Endothelial cell of umbilical vein (primary cell): ENCODE data around the gene CNGB1. TPM values are rescaled to one million over a fixed set of nuclear protein-coding genes. Genes with fewer than 3 reads are reported as not detected.

Experiments
- BruUV-seq: library from RNA; stranded (reverse); fragments of 400-500 nt; replicated peaks from 2 replicates; lab custom pipeline; 2021; lab: Mats Ljungman, UMichigan
- CTCF ChIA-PET: fragments of 300-600, 350-600 bp; sonication (Branson Sonifier 250); formaldehyde crosslinking; loops from one replicate; lab custom pipeline; 2021; ENCODE audit warnings: antibody characterized with exemption, inconsistent platforms; lab: Charles Lee
- POLR2A ChIA-PET: fragments of 300-600, 350-600 bp; sonication (Branson Sonifier 250); formaldehyde crosslinking; loops from one replicate; lab custom pipeline; 2021; ENCODE audit warnings: antibody characterized with exemption, inconsistent platforms; lab: Charles Lee
- DNase-seq: peaks from one replicate; pipeline ENCODE4 v3.0.0-alpha.2; 2011; ENCODE audit warnings: low read depth, low spot score
- FAIRE-seq: peaks from 2 replicates; lab custom pipeline; 2011; peaks lifted over from hg19 to GRCh38; lab: Jason Lieb, UNC
- H2AFZ ChIP-seq: 2 replicates; pipeline ENCODE4 v1.6.0; 2012; ENCODE audit warnings: low read depth, low read length, control low read depth, inconsistent platforms
- H3K27ac ChIP-seq: 2 replicates; pipeline ENCODE4 v1.5.1; 2011; ENCODE audit warnings: low read depth, mild to moderate bottlenecking, control low read depth, low read length, moderate library complexity; ENCODE audit not compliant: insufficient read depth
- H3K27me3 ChIP-seq, 2 experiments: 2 replicates each; pipeline versions ENCODE4 v1.6.0 to v1.6.1; 2011; ENCODE audit warnings: low read length in 2 of 2, mixed read lengths in 1 of 2; ENCODE audit not compliant: control insufficient read depth in 2 of 2, insufficient read depth in 2 of 2
- H3K36me3 ChIP-seq, 2 experiments: 2 replicates in 1 of 2; 3 replicates in 1 of 2; pipeline ENCODE4 v1.5.1; 2011; ENCODE audit warnings: low read length in 2 of 2, mild to moderate bottlenecking in 1 of 2, moderate library complexity in 1 of 2; ENCODE audit not compliant: control insufficient read depth in 2 of 2, insufficient read depth in 2 of 2; ENCODE audit errors: extremely low read depth in 1 of 2
- H3K4me1 ChIP-seq: 3 replicates; pipeline ENCODE4 v1.5.1; 2011; ENCODE audit warnings: mild to moderate bottlenecking, low read length; ENCODE audit not compliant: control insufficient read depth, insufficient read depth; ENCODE audit errors: extremely low read depth
- H3K4me2 ChIP-seq: 2 replicates; pipeline ENCODE4 v1.6.1; 2011; ENCODE audit warnings: low read length, control low read depth, mixed read lengths; ENCODE audit not compliant: insufficient read depth
- H3K4me3 ChIP-seq, 3 experiments: fragments of 200-600 bp in 1 of 3; sonication (generic), shearing (Covaris generic) in 1 of 3; replicated peaks in 1 of 3; 2 replicates each; pipeline ENCODE4 v1.5.1; 2011 to 2016; ENCODE audit warnings: control low read depth in 3 of 3, low read length in 3 of 3, mild to moderate bottlenecking in 2 of 3, inconsistent platforms in 1 of 3, low read depth in 1 of 3, moderate library complexity in 1 of 3; ENCODE audit not compliant: insufficient read depth in 1 of 3
- H3K79me2 ChIP-seq: 2 replicates; pipeline ENCODE4 v1.6.0; 2012; ENCODE audit warnings: low read length, inconsistent platforms; ENCODE audit not compliant: control insufficient read depth, insufficient read depth
- H3K9ac ChIP-seq: replicated peaks from 2 replicates; pipeline ENCODE3; 2011; ENCODE audit warnings: low read length, control low read depth; ENCODE audit not compliant: insufficient read depth; ENCODE audit errors: extremely low read depth
- H3K9me1 ChIP-seq: replicated peaks from 3 replicates; pipeline ENCODE4 v1.6.0; 2011; ENCODE audit warnings: mild to moderate bottlenecking, low read length; ENCODE audit not compliant: control insufficient read depth, insufficient read depth; ENCODE audit errors: extremely low read depth
- H3K9me3 ChIP-seq: replicated peaks from 2 replicates; pipeline ENCODE4 v1.5.1; 2012; ENCODE audit warnings: low read length, inconsistent platforms; ENCODE audit not compliant: control insufficient read depth, insufficient read depth
- H4K20me1 ChIP-seq: replicated peaks from 2 replicates; pipeline ENCODE3; 2011; ENCODE audit warnings: mild to moderate bottlenecking, low read length; ENCODE audit not compliant: control insufficient read depth, insufficient read depth; ENCODE audit errors: extremely low read depth
- EZH2 ChIP-seq: IDR thresholded peaks from 2 replicates; pipeline ENCODE4 v1.6.1; 2012; ENCODE audit warnings: borderline replicate concordance, low read depth, mild to moderate bottlenecking, moderate library complexity, low read length, inconsistent platforms; ENCODE audit not compliant: severe bottlenecking
- FOS ChIP-seq: IDR thresholded peaks from 2 replicates; pipeline ENCODE4 v1.6.1; 2011; ENCODE audit warnings: mild to moderate bottlenecking, low read length, moderate library complexity, borderline replicate concordance; ENCODE audit not compliant: insufficient read depth
- GATA2 ChIP-seq: IDR thresholded peaks from 2 replicates; pipeline ENCODE4 v1.7.0; 2011; ENCODE audit warnings: low read depth, mild to moderate bottlenecking, moderate library complexity, mixed read lengths, low read length; ENCODE audit not compliant: insufficient read length, insufficient read depth
- JUN ChIP-seq: IDR thresholded peaks from 2 replicates; pipeline ENCODE4 v1.6.1; 2011; ENCODE audit warnings: borderline replicate concordance, low read depth; ENCODE audit not compliant: insufficient read length, insufficient read depth
- MAX ChIP-seq: IDR thresholded peaks from 2 replicates; pipeline ENCODE4 v1.6.1; 2011; ENCODE audit not compliant: insufficient read depth, insufficient read length
- POLR2A ChIP-seq: IDR thresholded peaks from 2 replicates; pipeline ENCODE4 v1.6.1; 2012; ENCODE audit warnings: low read depth, mild to moderate bottlenecking, control low read depth, low read length
- dilution Hi-C: fragments of 300-500 bp; cut with MboI; formaldehyde crosslinking; loops from one replicate; pipeline ENCODE4 v1.15.0; 2019; ENCODE audit warnings: low sequenced_read_pairs; ENCODE audit not compliant: extremely low pct_ligation_motif_present
- intact Hi-C: fragments of 100-400 bp; cut with micrococcal nuclease; formaldehyde crosslinking; loops from one replicate; pipeline ENCODE4 v1.10.0; 2022
- polyA plus RNA-seq, 4 experiments: library from polyadenylated mRNA; depleted of rRNA in 3 of 4; stranded (reverse) in 3 of 4; unstranded in 1 of 4; fragments of >200 nt; gene quantifications; 2 replicates each; pipeline versions ENCODE4 v1.2.1 to v1.2.3, GENCODE V29; 2011 to 2012; ENCODE audit warnings: missing spikeins in 1 of 4
- total RNA-seq: library from RNA; stranded (reverse); gene quantifications from 2 replicates; pipeline ENCODE4 v1.2.3, GENCODE V29; 2021
- TF ChIP-seq, protein P1 (sequence below), 2 donors: IDR thresholded peaks; 1 replicate in 1 of 2; 2 replicates in 1 of 2; pipeline ENCODE4 v1.5.1; 2011; ENCODE audit warnings: low read length in 2 of 2, mild to moderate bottlenecking in 2 of 2, moderate library complexity in 2 of 2, control low read depth in 1 of 2, inconsistent platforms in 1 of 2, low read depth in 1 of 2; ENCODE audit not compliant: insufficient read depth in 1 of 2; ENCODE audit errors: extremely low read depth in 1 of 2

The CNGB1 gene
- total and polyA plus RNA-seq, 2 donors (not counting 3 experiments of a cell fraction or from before 2014, with no cell fraction given): not detected

GRCh38 chr16:57844416-57845030 lies 126.4 kb downstream of the CNGB1 start:
- Histone ChIP-seq H2AFZ (no peak overlapping the region), H3K9ac (no peak overlapping the region), H3K79me2 (no peaks in the 10 kb centered on the region), H3K4me2 (no peak overlapping the region), H3K27ac (no peak overlapping the region), H3K27me3 (peaks cover 2% of the 10 kb centered on the region in 2 experiments), H4K20me1 (no peaks in the 10 kb centered on the region), H3K9me3 (no peaks in the 10 kb centered on the region), H3K36me3 (no peaks in the 10 kb centered on the region), H3K4me1 (no peaks in the 10 kb centered on the region), H3K9me1 (no peaks in the 10 kb centered on the region), H3K4me3 (no peak overlapping the region)
- POLR2A ChIA-PET: interaction anchor here (0.7 kb wide), 1 partner anchor 194 kb away, joined by 3 read pairs; no protein-coding TSS in a partner anchor
- intact Hi-C loops (no loop called here), dilution Hi-C loops (no loop called here)
- DNase-seq (no peak), FAIRE-seq (no peak)
- CTCF ChIA-PET: no interaction called here
- BruUV-seq: no TSS peak
- TF ChIP-seq JUN (no peak), FOS (no peak), GATA2 (no peak)

DNA sequence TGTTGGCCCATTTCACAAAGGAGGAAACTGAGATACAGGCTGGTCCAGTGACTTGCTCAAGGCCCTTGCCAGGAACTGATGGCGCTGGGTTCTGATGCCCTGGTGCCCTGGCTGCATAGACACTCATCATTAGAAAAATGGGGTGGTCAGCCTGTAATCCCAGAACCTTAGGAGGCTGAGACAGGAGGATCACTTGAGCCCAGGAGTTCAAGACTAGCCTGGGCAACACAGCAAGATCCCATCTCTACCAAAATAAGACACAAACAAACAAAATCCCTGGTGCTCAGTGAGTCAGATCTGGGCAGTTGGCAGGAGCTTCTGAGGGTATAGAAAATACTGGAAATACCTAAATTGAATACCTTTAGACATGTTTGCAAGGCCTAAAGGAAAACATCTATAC lies 127.5 kb downstream of the CNGB1 start:
- CTCF ChIA-PET: no interaction called here
- dilution Hi-C loops: no loop called here
- H3K27me3 ChIP-seq: peaks cover 0 to 4% of the 10 kb centered on the region in 2 experiments
- no peaks in the 10 kb centered on the region for H3K79me2 ChIP-seq
- no peak overlapping the region for H3K27ac ChIP-seq
- BruUV-seq: no TSS peak
- POLR2A ChIA-PET: no interaction called here
- FAIRE-seq: no peak
- H4K20me1 ChIP-seq: no peaks in the 10 kb centered on the region
- TF ChIP-seq, protein P1, sequence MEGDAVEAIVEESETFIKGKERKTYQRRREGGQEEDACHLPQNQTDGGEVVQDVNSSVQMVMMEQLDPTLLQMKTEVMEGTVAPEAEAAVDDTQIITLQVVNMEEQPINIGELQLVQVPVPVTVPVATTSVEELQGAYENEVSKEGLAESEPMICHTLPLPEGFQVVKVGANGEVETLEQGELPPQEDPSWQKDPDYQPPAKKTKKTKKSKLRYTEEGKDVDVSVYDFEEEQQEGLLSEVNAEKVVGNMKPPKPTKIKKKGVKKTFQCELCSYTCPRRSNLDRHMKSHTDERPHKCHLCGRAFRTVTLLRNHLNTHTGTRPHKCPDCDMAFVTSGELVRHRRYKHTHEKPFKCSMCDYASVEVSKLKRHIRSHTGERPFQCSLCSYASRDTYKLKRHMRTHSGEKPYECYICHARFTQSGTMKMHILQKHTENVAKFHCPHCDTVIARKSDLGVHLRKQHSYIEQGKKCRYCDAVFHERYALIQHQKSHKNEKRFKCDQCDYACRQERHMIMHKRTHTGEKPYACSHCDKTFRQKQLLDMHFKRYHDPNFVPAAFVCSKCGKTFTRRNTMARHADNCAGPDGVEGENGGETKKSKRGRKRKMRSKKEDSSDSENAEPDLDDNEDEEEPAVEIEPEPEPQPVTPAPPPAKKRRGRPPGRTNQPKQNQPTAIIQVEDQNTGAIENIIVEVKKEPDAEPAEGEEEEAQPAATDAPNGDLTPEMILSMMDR (IDR thresholded peaks at IDR 0.05; ENCODE audit: extremely low read depth in 1 of 2, insufficient read depth in 1 of 2, low read depth in 1 of 2, low read length in 2 of 2): no peak
- TF ChIP-seq MAX (no peak), EZH2 (no peak), POLR2A (no peak), GATA2 (no peak), FOS (no peak)
- H2AFZ ChIP-seq: no peak overlapping the region
- H3K4me3 ChIP-seq: no peak overlapping the region
- no peaks in the 10 kb centered on the region for H3K36me3 ChIP-seq
- intact Hi-C loops: no loop called here
- H3K9me3 ChIP-seq: no peaks in the 10 kb centered on the region
- H3K4me1 ChIP-seq: no peaks in the 10 kb centered on the region
- H3K9me1 ChIP-seq: no peaks in the 10 kb centered on the region
- H3K9ac ChIP-seq: no peak overlapping the region
- no peak overlapping the region for H3K4me2 ChIP-seq
- no peak for DNase-seq
